A549 (cell line): ENCODE data around the gene MYT1. TPM values are rescaled to one million over a fixed set of nuclear protein-coding genes. Genes with fewer than 3 reads are reported as not detected.
A peak's percentile ranks its signal among the peaks of the same experiment; 100 is the strongest.

Source experiments
- ATAC-seq, 2 experiments: fragments of 200-7000 bp in 1 of 2; fragments of >200 bp in 1 of 2; cut with Nextera tagmentation in 1 of 2; cut with Tn5 transposase in 1 of 2; 3 replicates each; pipeline versions ENCODE4 v1.8.0 to v1.9.1; 2018 to 2020; ENCODE audit warnings: mild to moderate bottlenecking in 1 of 2, moderate library complexity in 1 of 2
- CTCF ChIA-PET: fragments of 300-600 bp; sonication (Branson Sonifier 250); formaldehyde crosslinking; extraction: SDS; loops from one replicate; lab custom pipeline; 2021; ENCODE audit warnings: antibody characterized with exemption, inconsistent platforms; lab: Yijun Ruan, JAX
- POLR2A ChIA-PET: fragments of 350-600 bp; formaldehyde crosslinking; extraction: SDS; loops from one replicate; lab custom pipeline; 2021; ENCODE audit warnings: antibody characterized with exemption, inconsistent platforms; lab: Yijun Ruan, JAX
- DNase-seq, 2 experiments: peaks; one replicate each; pipeline versions ENCODE4 v3.0.0 to v3.0.0-alpha.2; 2011 to 2016; ENCODE audit warnings: low read depth in 1 of 2, low spot score in 1 of 2
- FAIRE-seq: peaks from 2 replicates; lab custom pipeline; 2011; peaks lifted over from hg19 to GRCh38; lab: Jason Lieb, UNC
- H3K27ac ChIP-seq, 2 experiments: fragments of >200 bp; sonication (Bioruptor Twin); formaldehyde crosslinking; 3 replicates each; pipeline ENCODE4 v1.5.1; 2016 to 2017
- H3K4me1 ChIP-seq: fragments of >200 bp; sonication (Bioruptor Twin); formaldehyde crosslinking; 3 replicates; pipeline ENCODE4 v1.6.1; 2016
- H3K4me2 ChIP-seq: fragments of >200 bp; sonication (Bioruptor Twin); formaldehyde crosslinking; 3 replicates; pipeline ENCODE4 v1.6.1; 2016
- H3K4me3 ChIP-seq: fragments of >200 bp; sonication (Bioruptor Twin); formaldehyde crosslinking; 3 replicates; pipeline ENCODE4 v1.5.1; 2016
- H3K9me3 ChIP-seq: fragments of >200 bp; sonication (Bioruptor Twin); formaldehyde crosslinking; 3 replicates; pipeline ENCODE4 v1.6.1; 2016
- ATOH8 ChIP-seq: fragments of 250-450 bp; sonication (Bioruptor Pico); IDR thresholded peaks from 2 replicates; pipeline ENCODE4 v1.5.0; 2020; ENCODE audit warnings: low read depth, mild to moderate bottlenecking, moderate library complexity
- BCL3 ChIP-seq: fragments of >200 bp; sonication (Bioruptor Twin); formaldehyde crosslinking; IDR thresholded peaks from 3 replicates; pipeline ENCODE4 v1.6.1; 2016
- E2F6 ChIP-seq: IDR thresholded peaks from 2 replicates; pipeline ENCODE4 v1.6.1; 2012; ENCODE audit warnings: low read depth, borderline replicate concordance
- FOSB ChIP-seq: fragments of 250-450 bp; sonication (Bioruptor Pico); IDR thresholded peaks from 2 replicates; pipeline ENCODE4 v1.5.0; 2020; ENCODE audit warnings: mild to moderate bottlenecking, moderate library complexity
- GATA3 ChIP-seq: IDR thresholded peaks from 2 replicates; pipeline ENCODE4 v1.6.1; 2012; ENCODE audit warnings: borderline replicate concordance
- HOXA7 ChIP-seq: fragments of 250-450 bp; sonication (Bioruptor Pico); IDR thresholded peaks from 2 replicates; pipeline ENCODE4 v1.5.0; 2020; ENCODE audit warnings: mild to moderate bottlenecking, moderate library complexity
- HOXB13 ChIP-seq: fragments of 250-450 bp; sonication (Bioruptor Pico); IDR thresholded peaks from 2 replicates; pipeline ENCODE4 v1.5.0; 2020; ENCODE audit warnings: low read depth, mild to moderate bottlenecking, moderate library complexity
- JUN ChIP-seq, 2 experiments: fragments of >200 bp; sonication (Bioruptor Twin); formaldehyde crosslinking; IDR thresholded peaks; 2 replicates in 1 of 2; 3 replicates in 1 of 2; pipeline ENCODE4 v1.6.1; 2016 to 2017
- KDM5A ChIP-seq: fragments of 200-600 bp; sonication (generic); IDR thresholded peaks from 2 replicates; pipeline ENCODE4 v1.6.1; 2016; ENCODE audit warnings: antibody characterized with exemption, mild to moderate bottlenecking
- MAX ChIP-seq: IDR thresholded peaks from 2 replicates; pipeline ENCODE4 v1.6.1; 2012
- PBX3 ChIP-seq: IDR thresholded peaks from 2 replicates; pipeline ENCODE4 v1.6.1; 2012
- PHF8 ChIP-seq: fragments of 200-600 bp; sonication (generic); IDR thresholded peaks from 2 replicates; pipeline ENCODE4 v1.6.1; 2016; ENCODE audit warnings: low read depth, mild to moderate bottlenecking, antibody characterized with exemption, moderate library complexity, borderline replicate concordance
- POLR2A ChIP-seq: IDR thresholded peaks from 2 replicates; pipeline ENCODE4 v1.6.1; 2012; ENCODE audit warnings: mild to moderate bottlenecking, low read length
- RNF2 ChIP-seq: fragments of 200-600 bp; sonication (generic); IDR thresholded peaks from 2 replicates; pipeline ENCODE4 v1.6.1; 2016; ENCODE audit warnings: low read depth, mild to moderate bottlenecking, antibody characterized with exemption, moderate library complexity, borderline replicate concordance
- SREBF2 ChIP-seq: fragments of 450-650 bp; IDR thresholded peaks from 2 replicates; pipeline ENCODE4 v1.6.1; 2014; ENCODE audit warnings: mild to moderate bottlenecking, moderate library complexity
- WGBS: methylation state at CpG from one replicate; pipeline ENCODE4 v1.1.6; 2017; ENCODE audit errors: missing lambda C conversion rate; 5-methylcytosine and 5-hydroxymethylcytosine counted together
- polyA plus RNA-seq, 4 experiments: library from polyadenylated mRNA; depleted of rRNA in 3 of 4; stranded (reverse); fragments of >200 nt; fragmentation: RNase III in 1 of 4; extraction: RNeasy Plus Mini Kit Qiagen cat#74134 plus additional on column Dnase treatment in 1 of 4; gene quantifications; 2 replicates in 3 of 4; 3 replicates in 1 of 4; pipeline ENCODE4 v1.2.3, GENCODE V29; 2011 to 2017

Gene MYT1
- polyA plus RNA-seq, 2 of the 4 experiments (the other 2 are of a cell fraction) = 0.21 to 0.22 TPM

GRCh38 chr20:64255361-64256281, 91.4 kb downstream of the MYT1 start, which contains the start of gene PCMTD2:
Gene PCMTD2, plus strand, starts transcription at chr20:64255748. Its CDS starts 4,218 bp downstream, at chr20:64259966.
- H3K27ac ChIP-seq = peak within 1 kb of the TSS; percentile 81 to 97
- H3K4me3 ChIP-seq = peak within 1 kb of the TSS; percentile 74
- FAIRE-seq = no peak
- ChIA-PET CTCF (interaction anchor here (1.1 kb wide), 1 partner anchor 22 kb away, joined by 3 read pairs; no protein-coding TSS in a partner anchor), POLR2A (interaction anchor here (1.6 kb wide), 1 partner anchor 107 kb away, joined by 5 read pairs; no protein-coding TSS in a partner anchor)
- WGBS = 3% methylated on average over 29 of the region's 96 CpGs
- peak; percentile 87 to 90 for DNase-seq
- H3K4me2 ChIP-seq = peak within 1 kb of the TSS; percentile 84
- TF ChIP-seq BCL3 = peak; percentile 70; the same call in 2 of the 3 replicates
- peak; percentile 90 for TF ChIP-seq POLR2A
- no peak for TF ChIP-seq FOSB (CRISPR knock-in tag)
- peak; percentile 38; the same call in 1 of the 2 replicates for TF ChIP-seq E2F6
- TF ChIP-seq SREBF2 = no peak
- peak; percentile 69 for TF ChIP-seq MAX
- peak; percentile 39; the same call in 1 of the 2 replicates for TF ChIP-seq PHF8
- peak; percentile 32 to 68; a peak in 3 of 5 replicates for TF ChIP-seq JUN (IDR thresholded peaks at IDR 0.05)
- peak; percentile 85; the same call in 1 of the 2 replicates for TF ChIP-seq RNF2
- no peaks in the 10 kb centered on the region for H3K9me3 ChIP-seq
- ATAC-seq = peak; percentile 92 to 94
- H3K4me1 ChIP-seq = peaks cover 8% of the 10 kb centered on the region

GRCh38 chr20:64256282-64256935, 92.2 kb downstream of the MYT1 start:
- peak overlapping the region; percentile 84 for H3K4me2 ChIP-seq
- ChIA-PET CTCF (interaction anchor here (1.1 kb wide), 1 partner anchor 21 kb away, joined by 3 read pairs; no protein-coding TSS in a partner anchor), POLR2A (interaction anchor here (1.6 kb wide), 1 partner anchor 108 kb away, joined by 5 read pairs; no protein-coding TSS in a partner anchor)
- ATAC-seq (no peak), DNase-seq (no peak)
- peak overlapping the region; percentile 74 for H3K4me3 ChIP-seq
- H3K9me3 ChIP-seq = no peaks in the 10 kb centered on the region
- H3K4me1 ChIP-seq = peaks cover 8% of the 10 kb centered on the region
- WGBS = 42% methylated on average over 15 of the region's 15 CpGs
- peak overlapping the region; percentile 81 to 97 for H3K27ac ChIP-seq
- TF ChIP-seq POLR2A (no peak), HOXA7 (CRISPR knock-in tag) (no peak), GATA3 (no peak), PBX3 (no peak), HOXB13 (CRISPR knock-in tag) (no peak), ATOH8 (CRISPR knock-in tag) (no peak), KDM5A (no peak)
- TF ChIP-seq, all 56 proteins: peak for 0
- FAIRE-seq = no peak
